ENCODE measurements around the gene PGC.
"Not testable (repeated sequence)": the region's sequence is repeated elsewhere in the genome, so short reads cannot be mapped to it uniquely, and the experiment has no call there.

The PGC gene

GRCh38 chr6:41774841-41775240, 27.6 kb upstream of the PGC start:
- no peak for DNase-seq

DNA sequence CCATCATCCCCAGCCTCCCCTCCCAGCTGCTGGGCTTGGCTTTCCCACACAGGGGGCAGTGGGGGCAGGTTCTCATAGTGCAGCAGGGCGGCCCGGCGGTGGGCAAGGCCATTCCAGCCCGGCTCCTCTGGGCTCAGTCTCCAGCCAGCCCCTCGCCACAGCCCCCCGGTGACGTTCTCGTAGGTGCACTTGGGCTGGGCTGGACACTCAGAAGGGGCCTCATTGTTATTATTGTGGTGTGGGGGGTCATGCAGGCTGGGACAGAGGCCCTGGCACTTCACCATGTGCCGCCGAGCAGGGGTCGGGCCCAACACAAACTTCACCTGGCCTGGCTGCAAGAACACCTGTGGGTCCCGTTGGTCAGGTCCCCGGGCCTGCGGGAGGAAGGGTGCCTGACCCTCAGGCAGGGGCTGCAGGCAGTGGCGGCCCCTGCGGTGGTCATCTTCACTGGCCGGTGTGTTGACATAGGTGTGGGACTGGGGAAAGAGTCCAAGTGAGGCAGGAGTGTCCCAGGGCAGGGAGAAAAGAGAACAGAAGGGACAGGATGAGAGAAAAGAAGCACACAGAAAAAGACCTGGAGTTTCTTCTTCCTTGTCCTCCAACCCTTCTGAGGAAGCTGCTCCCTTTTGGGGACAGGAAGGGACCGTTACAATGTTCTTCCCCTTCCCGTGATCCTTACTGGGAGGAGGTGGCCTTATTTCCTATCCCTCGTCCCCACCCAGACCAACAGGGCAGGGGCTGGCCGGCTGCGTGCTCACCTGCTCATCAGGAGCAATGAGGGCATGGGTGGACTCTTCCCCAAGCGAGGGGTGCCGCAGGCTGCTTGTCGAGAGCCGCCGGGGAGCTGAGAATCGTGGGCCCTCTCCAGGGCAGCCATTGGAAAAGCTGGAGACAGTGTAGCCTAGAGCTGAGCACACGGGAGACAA, 24.1 kb upstream of the PGC start:
- DNase-seq = no peak

DNA sequence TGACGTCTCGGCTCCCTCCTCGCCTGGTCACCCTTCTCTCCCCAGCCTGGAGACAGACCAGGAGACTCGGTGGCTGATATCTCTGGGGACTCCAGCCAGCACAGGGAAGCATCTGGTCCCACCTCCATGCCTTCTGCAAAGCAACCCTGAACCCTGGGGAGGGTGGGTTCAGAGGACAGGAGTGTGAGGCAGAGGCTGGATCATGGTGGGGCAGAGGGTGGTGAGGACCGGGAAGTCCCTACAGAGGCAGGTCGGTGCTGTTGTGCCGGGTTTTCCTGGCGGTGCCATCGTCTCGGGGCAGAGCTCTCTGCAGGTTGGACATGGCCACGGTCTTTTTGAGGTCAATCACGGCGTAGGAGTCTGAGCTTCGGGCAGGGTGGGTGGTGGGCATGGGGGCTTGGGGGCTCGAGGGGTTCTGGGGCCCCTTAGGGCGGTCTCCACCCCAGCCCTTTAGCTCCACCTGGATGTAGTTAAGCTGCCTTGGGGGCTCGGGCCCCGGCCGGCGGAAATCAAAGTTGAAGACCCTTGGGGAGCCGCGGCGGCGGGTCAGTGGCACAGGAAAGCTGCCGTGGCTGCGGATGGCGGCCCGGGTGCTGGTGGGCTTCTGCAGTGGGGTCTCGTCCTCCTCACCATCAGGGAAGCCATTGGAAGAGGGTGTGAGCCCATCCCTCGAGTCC, 23.3 kb upstream of the PGC start:
- no peak for DNase-seq

DNA sequence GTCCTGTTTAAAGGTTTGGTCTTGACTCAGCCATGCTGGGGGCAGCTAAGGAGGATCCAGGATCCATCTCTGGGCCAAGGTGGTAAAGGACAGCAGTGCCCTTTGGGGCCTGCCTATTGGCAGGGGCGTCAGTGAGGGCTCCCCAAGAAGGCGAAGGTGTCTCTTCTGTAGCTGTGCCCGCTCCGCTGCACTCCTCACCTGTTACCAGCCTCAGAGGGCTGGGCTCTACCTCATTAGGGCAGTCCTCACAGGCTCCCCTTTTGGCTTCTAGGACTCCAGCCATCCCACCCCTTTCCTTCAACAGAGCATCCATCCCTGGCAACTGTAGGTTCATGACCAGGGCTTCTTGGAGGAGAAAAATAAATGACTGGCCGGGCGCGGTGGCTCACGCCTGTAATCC, 22.2 kb upstream of the PGC start:
- no peak for DNase-seq

GRCh38 chr6:41768545-41769308, 21.5 kb upstream of the PGC start:
- DNase-seq = no peak

- no peak for DNase-seq
These were observed 20.1 kb upstream of the PGC start for GRCh38 chr6:41767112-41767833.

- not testable (repeated sequence) for DNase-seq
These were observed 19.0 kb upstream of the PGC start for GRCh38 chr6:41766043-41766664.

GRCh38 chr6:41763470-41763869, 16.3 kb upstream of the PGC start:
- DNase-seq = no peak

DNA sequence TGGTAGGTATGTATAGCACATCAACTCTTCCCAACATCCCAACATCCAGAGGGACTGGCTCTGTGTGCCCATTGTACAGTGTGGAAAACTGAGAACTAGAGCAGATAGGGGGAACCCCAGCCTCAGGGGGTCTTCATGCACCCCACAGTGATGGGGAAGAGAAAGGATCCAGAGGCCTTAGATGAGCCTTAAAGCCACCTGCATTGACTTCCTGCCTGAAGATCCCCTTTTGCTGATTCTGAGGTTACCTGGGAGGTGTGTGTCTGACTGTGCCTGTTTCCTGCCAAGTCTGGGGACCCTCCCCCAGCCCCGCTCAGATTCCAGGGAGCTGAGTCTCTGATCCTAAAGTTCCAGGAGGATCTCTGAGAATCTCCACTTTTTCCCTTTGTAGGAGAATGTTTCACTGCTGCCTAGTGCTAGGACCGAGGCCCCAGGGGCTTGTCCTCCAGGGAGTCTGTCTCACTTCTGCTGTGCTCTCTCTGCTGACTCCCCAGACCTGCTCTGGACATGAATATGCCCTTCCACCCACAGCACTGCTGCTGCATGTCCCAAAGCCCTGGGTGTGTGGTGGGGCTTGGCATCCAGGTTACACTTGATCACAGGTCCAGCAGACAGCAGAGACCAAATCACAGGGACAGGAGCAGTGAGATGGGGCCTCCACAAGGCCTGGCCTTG, 12.8 kb upstream of the PGC start:
- no peak for DNase-seq

DNA sequence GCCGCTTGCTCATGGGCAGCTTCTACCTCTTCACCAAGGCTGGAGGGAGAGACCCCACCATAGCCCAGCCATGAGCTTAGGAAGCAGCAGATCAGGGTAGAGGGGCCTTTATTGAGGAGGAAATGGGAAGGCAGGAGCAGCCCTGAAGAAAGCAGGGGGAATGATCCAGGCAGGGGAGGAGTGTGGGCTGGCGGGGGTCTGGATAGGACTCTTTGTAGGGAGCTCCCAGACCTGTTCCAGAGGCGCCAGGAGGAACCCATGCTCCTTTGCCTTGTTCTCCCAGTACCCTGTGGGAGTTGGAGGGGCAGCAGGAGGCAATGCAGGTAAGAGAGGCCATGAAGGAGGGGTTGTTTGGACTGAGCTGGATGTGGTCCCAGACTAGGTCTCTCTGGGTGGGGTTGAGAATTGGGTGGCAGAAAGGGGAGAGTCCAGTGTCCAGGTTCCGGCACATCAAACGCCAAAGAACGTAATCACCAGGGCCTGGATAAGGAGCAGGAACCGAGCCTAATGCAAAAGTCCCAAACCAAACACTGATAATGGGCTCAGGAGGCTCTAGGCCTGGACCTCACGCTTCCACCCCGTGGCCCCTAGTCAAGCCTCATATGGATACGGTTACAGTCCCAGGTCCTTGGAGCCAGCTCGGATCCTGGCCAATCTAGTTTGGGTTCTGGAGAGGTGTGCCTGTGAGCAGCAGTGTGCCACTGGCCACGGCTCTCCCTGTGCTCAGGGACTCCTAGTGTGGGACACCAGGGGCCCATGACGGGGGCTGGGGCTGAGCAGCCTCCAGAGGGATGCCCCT, 12.1 kb upstream of the PGC start:
- no peak for DNase-seq

GRCh38 chr6:41758641-41759035, 11.4 kb upstream of the PGC start:
- no peak for DNase-seq

DNA sequence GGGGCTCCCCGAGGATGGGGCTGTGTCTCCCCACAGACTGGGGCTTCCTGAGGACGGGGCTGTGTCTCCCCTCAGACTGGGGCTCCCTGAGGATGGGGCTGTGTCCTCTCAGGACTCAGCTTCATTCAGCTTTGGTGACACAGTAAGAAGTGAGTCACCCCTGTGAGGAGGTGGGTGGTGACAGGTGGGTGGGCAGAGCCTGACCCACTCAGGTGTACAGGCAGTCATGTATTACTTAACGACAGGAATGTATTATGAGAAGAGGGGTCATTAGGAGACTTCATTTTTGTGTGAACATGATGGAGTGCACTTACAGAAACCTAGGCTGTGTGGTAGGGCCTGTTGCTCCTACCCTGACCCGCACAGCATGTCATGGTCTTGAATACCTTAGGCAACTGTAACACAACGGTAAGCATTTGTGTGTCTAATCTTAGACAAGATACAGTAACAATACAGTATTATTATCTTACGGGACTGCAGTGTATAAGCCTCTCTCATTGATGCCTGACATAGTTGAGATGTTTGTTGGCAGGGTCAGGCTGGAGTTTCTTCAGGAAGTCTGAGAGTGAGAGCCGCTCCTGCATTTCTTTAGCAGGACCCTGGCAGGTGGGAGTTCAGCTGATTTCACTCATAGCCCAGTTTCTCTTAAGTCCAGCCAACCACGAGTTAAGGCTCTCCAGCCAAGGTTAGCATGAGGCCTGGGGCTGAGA, 10.9 kb upstream of the PGC start:
- no peak for DNase-seq

DNA sequence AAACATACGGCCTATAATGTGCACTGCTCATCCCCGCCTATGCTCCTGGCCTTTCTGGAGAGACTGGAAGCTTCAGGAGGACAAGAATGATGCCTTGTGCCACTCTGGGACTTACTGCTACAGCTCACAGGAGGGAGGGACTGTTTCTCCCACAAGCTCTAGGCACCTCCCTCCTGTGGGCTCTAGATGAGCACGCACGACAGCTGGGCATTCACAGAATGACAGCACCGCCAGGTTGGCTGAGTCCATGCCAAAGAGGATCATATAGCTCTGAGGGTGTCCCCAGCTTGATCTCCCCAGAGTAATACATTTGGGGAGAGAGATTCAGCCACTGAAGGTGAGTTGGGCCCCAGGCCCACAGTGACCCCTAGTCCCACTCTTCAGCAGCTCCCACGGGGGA, 10.1 kb upstream of the PGC start:
- DNase-seq = no peak

DNA sequence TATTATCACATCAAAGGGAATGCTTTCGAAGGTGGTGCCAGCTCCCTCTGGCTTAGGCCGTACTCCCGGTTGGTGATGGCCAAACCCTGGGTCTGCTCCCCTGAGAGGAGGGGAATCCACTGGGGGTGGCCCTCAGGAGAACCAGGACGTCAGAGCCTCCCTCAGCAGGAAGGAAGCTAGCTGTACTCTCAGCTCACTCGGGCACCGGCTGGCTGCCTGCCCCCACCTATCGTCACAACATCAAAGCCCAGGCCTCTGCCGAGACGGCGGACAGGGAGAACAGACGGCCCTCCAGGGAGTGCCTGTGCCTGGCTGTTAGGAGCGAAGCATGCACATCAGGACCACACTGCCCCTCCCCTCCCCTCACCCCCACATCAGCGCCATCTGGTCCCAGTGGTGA, 9.2 kb upstream of the PGC start:
- no peak for DNase-seq

DNA sequence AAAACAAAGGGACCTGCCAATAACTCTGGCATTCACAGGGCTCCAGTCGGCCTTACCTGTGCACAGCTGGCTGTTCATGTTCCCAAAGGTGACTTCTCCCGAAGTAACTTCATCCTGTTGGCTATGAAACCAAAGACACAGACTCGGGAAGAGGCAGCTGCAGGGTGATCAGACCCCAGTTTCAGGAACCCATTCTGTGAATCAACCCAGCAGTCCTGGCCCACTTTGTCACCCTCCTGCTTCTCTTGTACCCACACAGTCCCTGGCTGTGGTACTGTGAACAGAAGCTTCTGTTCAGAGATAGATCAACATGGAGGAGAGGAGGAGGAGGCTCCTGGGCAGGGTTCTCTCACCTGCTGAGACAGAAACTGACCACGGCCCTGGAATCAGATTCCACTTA, 8.7 kb upstream of the PGC start:
- DNase-seq = no peak

GRCh38 chr6:41750374-41750773, 3.2 kb upstream of the PGC start:
- DNase-seq = no peak

GRCh38 chr6:41748542-41748941, 1.3 kb upstream of the PGC start:
- no peak for DNase-seq

DNA sequence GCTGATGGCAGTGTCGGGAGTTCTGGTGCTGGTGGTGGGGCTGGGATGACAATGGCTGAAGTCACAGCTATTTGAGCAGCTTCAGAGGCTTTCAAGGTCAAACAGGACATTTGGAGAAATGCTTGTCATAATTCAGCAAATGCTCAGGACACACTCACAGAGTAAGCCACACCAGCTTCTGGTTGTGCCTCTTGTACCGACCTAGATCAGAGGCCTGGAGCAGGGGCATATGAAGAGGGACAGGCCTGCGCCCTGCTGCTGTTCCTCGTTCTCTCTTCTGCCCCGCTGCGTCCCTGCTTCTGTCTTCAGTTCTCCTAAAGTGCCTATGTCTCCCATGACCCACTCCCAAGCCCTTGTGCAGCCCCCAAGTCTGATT, 893 bp upstream of the PGC start:
- no peak for DNase-seq

DNA sequence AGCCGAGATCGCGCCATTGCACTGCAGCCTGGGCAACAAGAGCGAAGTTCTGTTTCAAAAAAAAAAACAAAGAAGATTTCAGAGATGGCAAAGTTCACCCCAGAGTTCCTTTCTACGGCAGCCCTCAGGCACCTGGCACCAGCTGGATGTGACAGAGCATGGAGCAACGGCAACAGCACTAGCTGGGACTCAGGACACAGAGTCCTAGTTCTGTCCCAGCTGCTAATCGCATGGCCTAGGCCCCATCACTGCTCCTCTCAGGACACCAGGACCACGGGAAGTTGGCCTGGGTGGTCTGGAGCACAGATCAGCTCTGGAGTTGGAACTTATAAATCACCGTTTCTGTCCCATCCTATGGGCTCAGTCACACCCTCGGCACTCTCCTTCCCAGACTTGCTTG, 1.1 kb downstream of the PGC start:
- no peak for DNase-seq

GRCh38 chr6:41744236-41744787, 2.9 kb downstream of the PGC start:
- DNase-seq = no peak
